Astrocyte (in vitro differentiated cells and primary cell): Measurements from ENCODE around the gene CDK17. TPM values are rescaled to one million over a fixed set of nuclear protein-coding genes. Genes with fewer than 3 reads are reported as not detected.
A peak's percentile ranks its signal among the peaks of the same experiment; 100 is the strongest.
"Not testable (repeated sequence)": the region's sequence is repeated elsewhere in the genome, so short reads cannot be mapped to it uniquely, and the experiment has no call there.

ENCODE experiments used
- DNase-seq: peaks from one replicate; pipeline ENCODE4 v3.0.0-alpha.2; 2010; ENCODE audit warnings: low read depth
- FAIRE-seq: peaks from 2 replicates; lab custom pipeline; 2011; peaks lifted over from hg19 to GRCh38; lab: Jason Lieb, UNC
- H2AFZ ChIP-seq: 2 replicates; pipeline ENCODE4 v1.6.0; 2012; ENCODE audit warnings: low read depth, low read length, inconsistent platforms
- H3K27ac ChIP-seq: 2 replicates; pipeline ENCODE4 v1.5.1; 2011; ENCODE audit warnings: low read depth, low read length, inconsistent platforms
- H3K27me3 ChIP-seq: 2 replicates; pipeline ENCODE4 v1.6.0; 2011; ENCODE audit warnings: low read length, inconsistent platforms; ENCODE audit not compliant: insufficient read depth
- H3K36me3 ChIP-seq: 2 replicates; pipeline ENCODE4 v1.5.1; 2011; ENCODE audit warnings: low read length, inconsistent platforms; ENCODE audit not compliant: insufficient read depth
- H3K4me1 ChIP-seq: 2 replicates; pipeline ENCODE4 v1.5.1; 2011; ENCODE audit warnings: low read length, inconsistent platforms; ENCODE audit not compliant: insufficient read depth
- H3K4me2 ChIP-seq: 2 replicates; pipeline ENCODE4 v1.6.0; 2012; ENCODE audit warnings: low read length, inconsistent platforms
- H3K4me3 ChIP-seq: 2 replicates; pipeline ENCODE4 v1.5.1; 2011; ENCODE audit warnings: low read depth, mild to moderate bottlenecking, low read length, inconsistent platforms; ENCODE audit not compliant: insufficient read depth
- H3K79me2 ChIP-seq: 2 replicates; pipeline ENCODE4 v1.6.0; 2012; ENCODE audit warnings: mild to moderate bottlenecking, low read length, inconsistent platforms; ENCODE audit not compliant: insufficient read depth
- H3K9ac ChIP-seq: 2 replicates; pipeline ENCODE4 v1.6.0; 2012; ENCODE audit warnings: mild to moderate bottlenecking, low read length, inconsistent platforms
- H3K9me3 ChIP-seq: 2 replicates; pipeline ENCODE4 v1.5.1; 2012; ENCODE audit warnings: low read depth, mild to moderate bottlenecking, low read length, inconsistent platforms; ENCODE audit not compliant: insufficient read depth
- H4K20me1 ChIP-seq: 2 replicates; pipeline ENCODE4 v1.6.0; 2012; ENCODE audit warnings: low read length, inconsistent platforms; ENCODE audit not compliant: insufficient read depth
- H3K27ac Mint-ChIP-seq: one replicate; pipeline ENCODE4 v1.8.0; 2021; ENCODE audit warnings: mild to moderate bottlenecking, mixed read lengths; ENCODE audit not compliant: unreplicated experiment
- H3K27me3 Mint-ChIP-seq: one replicate; pipeline ENCODE4 v1.8.0; 2021; ENCODE audit warnings: low read depth, mixed read lengths; ENCODE audit not compliant: unreplicated experiment
- H3K36me3 Mint-ChIP-seq: one replicate; pipeline ENCODE4 v1.8.0; 2021; ENCODE audit warnings: low read depth, mixed read lengths; ENCODE audit not compliant: unreplicated experiment
- H3K4me1 Mint-ChIP-seq: one replicate; pipeline ENCODE4 v1.8.0; 2021; ENCODE audit warnings: low read depth, mixed read lengths; ENCODE audit not compliant: unreplicated experiment
- H3K4me3 Mint-ChIP-seq: one replicate; pipeline ENCODE4 v1.8.0; 2021; ENCODE audit warnings: mild to moderate bottlenecking, moderate library complexity, mixed read lengths; ENCODE audit not compliant: unreplicated experiment
- H3K9me3 Mint-ChIP-seq: one replicate; pipeline ENCODE4 v1.8.0; 2021; ENCODE audit warnings: mild to moderate bottlenecking, mixed read lengths; ENCODE audit not compliant: unreplicated experiment
- CTCF ChIP-seq: IDR thresholded peaks from 2 replicates; pipeline ENCODE4 v1.5.1; 2011; ENCODE audit warnings: low read depth, mild to moderate bottlenecking, inconsistent platforms, low read length, moderate library complexity; ENCODE audit not compliant: insufficient read depth
- EZH2 ChIP-seq: IDR thresholded peaks from 2 replicates; pipeline ENCODE4 v1.6.1; 2012; ENCODE audit warnings: mild to moderate bottlenecking, low read length, inconsistent platforms; ENCODE audit not compliant: insufficient read depth
- total RNA-seq: library from RNA; stranded (reverse); gene quantifications from 2 replicates; pipeline ENCODE4 v1.2.1, GENCODE V29; 2021

The CDK17 gene
- total RNA-seq, 1 donor from 2014 or later, result 64.2 TPM

- Mint-ChIP-seq H3K27me3 (no peaks in the 10 kb centered on the region), H3K36me3 (peaks cover 16% of the 10 kb centered on the region), H3K4me3 (no peak overlapping the region), H3K9me3 (no peaks in the 10 kb centered on the region), H3K4me1 (peaks cover 18% of the 10 kb centered on the region), H3K27ac (no peak overlapping the region)
- Histone ChIP-seq H3K27ac (no peak overlapping the region), H3K4me3 (no peak overlapping the region), H4K20me1 (peaks cover 38% of the 10 kb centered on the region), H3K36me3 (peaks cover 22% of the 10 kb centered on the region), H3K4me2 (no peak overlapping the region), H3K9ac (no peak overlapping the region), H3K9me3 (no peaks in the 10 kb centered on the region), H3K79me2 (peaks cover 52% of the 10 kb centered on the region), H3K27me3 (no peaks in the 10 kb centered on the region), H2AFZ (no peak overlapping the region), H3K4me1 (peaks cover 5% of the 10 kb centered on the region)
- FAIRE-seq, result no peak
- TF ChIP-seq EZH2, result no peak
- no peak for TF ChIP-seq CTCF
- no peak for DNase-seq
These were observed 78.3 kb downstream of the CDK17 start for GRCh38 chr12:96321941-96322340.

GRCh38 chr12:96317801-96318200, 82.4 kb downstream of the CDK17 start:
- not testable (repeated sequence) for H3K4me1 ChIP-seq, H2AFZ ChIP-seq, FAIRE-seq, H3K4me3 Mint-ChIP-seq, H3K36me3 Mint-ChIP-seq, H3K9ac ChIP-seq, H3K9me3 ChIP-seq, H3K27ac Mint-ChIP-seq, H3K27ac ChIP-seq, H3K4me2 ChIP-seq, H3K4me3 ChIP-seq, H3K27me3 ChIP-seq, DNase-seq, H3K9me3 Mint-ChIP-seq, H3K27me3 Mint-ChIP-seq
- Histone ChIP-seq H3K36me3 (peaks cover 13% of the 10 kb centered on the region), H4K20me1 (peaks cover 17% of the 10 kb centered on the region), H3K79me2 (peaks cover 41% of the 10 kb centered on the region)
- H3K4me1 Mint-ChIP-seq, result peaks cover 17% of the 10 kb centered on the region

- not testable (repeated sequence) for H3K27me3 Mint-ChIP-seq, FAIRE-seq, H3K36me3 ChIP-seq, H2AFZ ChIP-seq, H3K9ac ChIP-seq, H3K27me3 ChIP-seq, H3K4me1 ChIP-seq, DNase-seq, H3K9me3 ChIP-seq, H3K27ac ChIP-seq, H3K4me3 ChIP-seq, H3K36me3 Mint-ChIP-seq, H3K9me3 Mint-ChIP-seq
- H3K4me3 Mint-ChIP-seq, result peak overlapping the region; percentile 77
- peak overlapping the region; percentile 77 for H3K27ac Mint-ChIP-seq
- H3K4me1 Mint-ChIP-seq, result peaks cover 17% of the 10 kb centered on the region
- H4K20me1 ChIP-seq, result peaks cover 13% of the 10 kb centered on the region
- H3K79me2 ChIP-seq, result peaks cover 49% of the 10 kb centered on the region
- peak overlapping the region; percentile 5 for H3K4me2 ChIP-seq
These were observed 84.3 kb downstream of the CDK17 start for GRCh38 chr12:96315741-96316481.
